Lower leg skin (tissue), 3 donors: ENCODE measurements around the gene APP.

Experiments used
- POLR2A ChIP-seq, 2 donors: fragments of 450-650 bp; IDR thresholded peaks; one replicate each; pipeline ENCODE4 v1.6.1; 2016 to 2017; ENCODE audit warnings: antibody characterized with exemption in 2 of 2, mild to moderate bottlenecking in 1 of 2, moderate library complexity in 1 of 2
- TF ChIP-seq, protein P1 (sequence below), 3 donors: fragments of 450-650 bp; IDR thresholded peaks; one replicate each; pipeline ENCODE4 v1.5.1; 2016; ENCODE audit warnings: antibody characterized with exemption in 3 of 3, mild to moderate bottlenecking in 3 of 3, moderate library complexity in 2 of 3

- TF ChIP-seq, protein P1, sequence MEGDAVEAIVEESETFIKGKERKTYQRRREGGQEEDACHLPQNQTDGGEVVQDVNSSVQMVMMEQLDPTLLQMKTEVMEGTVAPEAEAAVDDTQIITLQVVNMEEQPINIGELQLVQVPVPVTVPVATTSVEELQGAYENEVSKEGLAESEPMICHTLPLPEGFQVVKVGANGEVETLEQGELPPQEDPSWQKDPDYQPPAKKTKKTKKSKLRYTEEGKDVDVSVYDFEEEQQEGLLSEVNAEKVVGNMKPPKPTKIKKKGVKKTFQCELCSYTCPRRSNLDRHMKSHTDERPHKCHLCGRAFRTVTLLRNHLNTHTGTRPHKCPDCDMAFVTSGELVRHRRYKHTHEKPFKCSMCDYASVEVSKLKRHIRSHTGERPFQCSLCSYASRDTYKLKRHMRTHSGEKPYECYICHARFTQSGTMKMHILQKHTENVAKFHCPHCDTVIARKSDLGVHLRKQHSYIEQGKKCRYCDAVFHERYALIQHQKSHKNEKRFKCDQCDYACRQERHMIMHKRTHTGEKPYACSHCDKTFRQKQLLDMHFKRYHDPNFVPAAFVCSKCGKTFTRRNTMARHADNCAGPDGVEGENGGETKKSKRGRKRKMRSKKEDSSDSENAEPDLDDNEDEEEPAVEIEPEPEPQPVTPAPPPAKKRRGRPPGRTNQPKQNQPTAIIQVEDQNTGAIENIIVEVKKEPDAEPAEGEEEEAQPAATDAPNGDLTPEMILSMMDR (IDR thresholded peaks at IDR 0.05) = no peak
- TF ChIP-seq POLR2A (IDR thresholded peaks at IDR 0.05) = no peak
These were observed 64.8 kb downstream of the APP start for GRCh38 chr21:26105819-26106218.
